ENCODE data around the gene CSTPP1.

The CSTPP1 gene

GRCh38 chr11:46999217-46999616 lies 62.7 kb downstream of the CSTPP1 start:
- no peak for DNase-seq

- DNase-seq, result no peak
Measured at GRCh38 chr11:47000033-47000432, 63.5 kb downstream of the CSTPP1 start.

- DNase-seq, result no peak
Measured at GRCh38 chr11:47001781-47002181, 65.2 kb downstream of the CSTPP1 start.

- peak in 1 of 2 donors; percentile 5 for DNase-seq
Measured at GRCh38 chr11:47002390-47002789, 65.8 kb downstream of the CSTPP1 start.

- peak; percentile 17 to 20 for DNase-seq
Measured at GRCh38 chr11:47003180-47003877, 66.8 kb downstream of the CSTPP1 start.

GRCh38 chr11:47004595-47005033 lies 68.1 kb downstream of the CSTPP1 start:
- peak in 1 of 2 donors; percentile 8 for DNase-seq

- DNase-seq, result no peak
Measured at GRCh38 chr11:47005441-47005840, 68.9 kb downstream of the CSTPP1 start.

- DNase-seq, result no peak
Measured at GRCh38 chr11:47007579-47007978, 71.0 kb downstream of the CSTPP1 start.

- DNase-seq, result no peak
Measured at GRCh38 chr11:47010179-47010578, 73.6 kb downstream of the CSTPP1 start.

- no peak for DNase-seq
Measured at GRCh38 chr11:47014097-47014496, 77.5 kb downstream of the CSTPP1 start.

GRCh38 chr11:47018637-47019036 lies 82.1 kb downstream of the CSTPP1 start:
- no peak for DNase-seq

- DNase-seq, result no peak
Measured at GRCh38 chr11:47020793-47021526, 84.4 kb downstream of the CSTPP1 start.

GRCh38 chr11:47021527-47021818 lies 84.9 kb downstream of the CSTPP1 start:
- no peak for DNase-seq

GRCh38 chr11:47021965-47022364 lies 85.4 kb downstream of the CSTPP1 start:
- no peak for DNase-seq

GRCh38 chr11:47028195-47029093 lies 91.9 kb downstream of the CSTPP1 start:
- no peak for DNase-seq

- DNase-seq, result no peak
Measured at GRCh38 chr11:47033439-47033838, 96.9 kb downstream of the CSTPP1 start.

GRCh38 chr11:47034091-47034490 lies 97.5 kb downstream of the CSTPP1 start:
- DNase-seq, result no peak

- DNase-seq, result no peak
Measured at GRCh38 chr11:47035108-47035507, 98.5 kb downstream of the CSTPP1 start.

- no peak for DNase-seq
Measured at GRCh38 chr11:47044119-47044518, 107.6 kb downstream of the CSTPP1 start.

GRCh38 chr11:47047972-47048371 lies 111.4 kb downstream of the CSTPP1 start:
- no peak for DNase-seq

GRCh38 chr11:47050284-47050683 lies 113.7 kb downstream of the CSTPP1 start:
- DNase-seq, result no peak

- peak in 1 of 2 donors; percentile 16 for DNase-seq
Measured at GRCh38 chr11:47051217-47051616, 114.7 kb downstream of the CSTPP1 start.

- no peak for DNase-seq
Measured at GRCh38 chr11:47052165-47052564, 115.6 kb downstream of the CSTPP1 start.

GRCh38 chr11:47052576-47052975 lies 116.0 kb downstream of the CSTPP1 start:
- DNase-seq, result no peak
